Measurements from ENCODE around the gene PRSS21.

PRSS21 gene

GRCh38 chr16:2808181-2808580 is 8.9 kb upstream of the PRSS21 start:
- DNase-seq, result no peak

- no peak for DNase-seq
Observed at GRCh38 chr16:2809149-2809760, 7.8 kb upstream of the PRSS21 start.

GRCh38 chr16:2810651-2811050 is 6.4 kb upstream of the PRSS21 start:
- DNase-seq, result no peak

DNA sequence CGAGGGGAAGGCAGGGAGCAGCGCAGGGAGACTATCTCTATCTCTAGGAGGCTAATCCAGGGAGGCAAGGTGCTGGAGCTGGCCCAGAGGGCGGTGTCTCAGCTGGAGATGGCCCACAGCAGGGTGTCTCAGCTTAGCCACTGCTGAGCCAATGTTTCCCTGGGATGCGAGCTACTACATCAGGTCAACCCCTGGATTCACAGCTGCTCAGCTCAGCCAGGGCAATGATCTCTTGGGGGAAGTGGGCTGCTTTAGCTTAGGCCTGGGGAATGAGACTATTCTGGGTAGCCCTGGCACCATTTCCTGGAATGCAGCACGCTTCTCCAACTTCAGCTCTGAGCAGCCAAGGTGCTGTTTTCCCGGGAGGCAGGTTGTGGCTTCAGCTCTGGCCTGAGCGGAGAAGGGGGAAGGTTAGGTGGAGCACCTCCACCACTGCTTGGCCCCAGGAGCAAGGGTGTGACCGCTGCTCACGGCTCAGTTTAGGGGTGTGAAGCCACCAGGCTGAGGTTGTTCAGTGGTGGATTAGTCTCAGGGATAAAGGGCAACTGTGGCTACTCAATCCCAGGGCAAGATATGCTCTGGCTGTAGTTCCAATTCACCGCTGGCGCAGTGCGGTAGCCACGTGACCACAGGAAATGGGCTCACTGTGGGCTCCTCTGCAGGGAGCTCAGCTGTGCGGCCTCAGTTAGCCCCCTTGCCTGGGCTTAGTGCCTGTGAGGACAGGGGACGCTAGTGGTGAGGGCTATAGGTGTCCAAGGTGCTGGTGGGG is 5.2 kb upstream of the PRSS21 start:
- no peak for DNase-seq

- DNase-seq, result no peak
Observed at GRCh38 chr16:2813771-2814221, 3.2 kb upstream of the PRSS21 start.

DNA sequence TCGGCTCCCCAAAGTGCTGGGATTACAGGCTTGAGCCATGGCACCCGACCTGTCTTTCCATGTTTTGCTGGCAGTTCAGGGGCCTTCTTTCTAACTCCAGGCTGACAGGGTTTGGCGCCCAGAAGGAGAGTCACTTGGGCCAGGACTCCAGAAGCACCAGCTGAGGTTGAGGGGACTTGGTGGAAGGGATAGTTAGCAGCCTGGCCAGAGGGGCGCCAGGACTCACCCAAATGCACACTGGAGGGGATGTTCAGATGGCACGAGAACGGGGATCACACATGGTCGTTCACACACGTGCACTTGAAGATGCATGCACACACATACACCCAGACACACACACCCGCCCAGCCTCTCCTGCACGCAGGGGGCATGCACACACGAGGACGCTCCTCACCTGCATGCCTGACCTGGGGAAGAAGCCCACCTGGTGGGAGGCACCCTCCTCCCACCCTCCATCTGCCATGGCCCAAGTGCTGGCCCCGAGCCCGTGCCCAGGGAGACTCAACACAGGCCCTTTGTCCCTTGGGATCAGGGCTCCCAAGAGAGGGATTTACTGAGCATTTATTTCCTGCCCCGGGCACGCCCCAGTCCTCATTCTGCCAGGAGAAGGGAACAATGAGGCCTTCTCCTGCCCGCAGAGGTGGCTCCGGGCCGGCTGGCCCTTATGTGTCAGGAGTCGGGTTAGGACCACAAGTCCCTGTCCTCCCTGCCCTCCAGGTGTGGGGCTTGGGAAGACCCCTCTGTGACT is 2.3 kb upstream of the PRSS21 start:
- DNase-seq, result no peak

DNA sequence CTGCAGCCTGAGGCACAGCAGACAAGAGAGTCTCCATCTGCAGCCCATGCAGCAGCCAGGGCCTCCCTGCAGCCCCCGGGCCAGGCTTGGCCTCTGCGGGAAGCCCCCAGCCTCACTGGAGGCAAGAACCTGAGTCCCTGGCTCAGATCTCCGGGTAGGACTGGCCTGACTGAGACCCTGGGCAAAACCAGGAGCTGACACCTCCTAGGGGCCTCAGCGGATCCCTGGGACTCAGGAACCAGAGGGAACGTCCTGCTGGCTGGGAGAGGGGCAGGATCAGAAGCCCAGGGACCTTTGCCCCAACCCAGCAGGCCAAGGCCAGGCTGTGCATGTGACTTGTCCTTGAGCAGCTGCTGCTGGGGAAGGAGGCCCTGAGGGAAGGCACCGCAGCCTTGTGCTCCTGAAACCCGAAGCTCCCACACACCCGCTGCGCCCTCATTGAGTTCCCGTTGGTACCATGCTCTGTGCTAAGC is 1.7 kb upstream of the PRSS21 start:
- no peak for DNase-seq

GRCh38 chr16:2817340-2818271 is 569 bp downstream of the PRSS21 start:
- no peak for DNase-seq

DNA sequence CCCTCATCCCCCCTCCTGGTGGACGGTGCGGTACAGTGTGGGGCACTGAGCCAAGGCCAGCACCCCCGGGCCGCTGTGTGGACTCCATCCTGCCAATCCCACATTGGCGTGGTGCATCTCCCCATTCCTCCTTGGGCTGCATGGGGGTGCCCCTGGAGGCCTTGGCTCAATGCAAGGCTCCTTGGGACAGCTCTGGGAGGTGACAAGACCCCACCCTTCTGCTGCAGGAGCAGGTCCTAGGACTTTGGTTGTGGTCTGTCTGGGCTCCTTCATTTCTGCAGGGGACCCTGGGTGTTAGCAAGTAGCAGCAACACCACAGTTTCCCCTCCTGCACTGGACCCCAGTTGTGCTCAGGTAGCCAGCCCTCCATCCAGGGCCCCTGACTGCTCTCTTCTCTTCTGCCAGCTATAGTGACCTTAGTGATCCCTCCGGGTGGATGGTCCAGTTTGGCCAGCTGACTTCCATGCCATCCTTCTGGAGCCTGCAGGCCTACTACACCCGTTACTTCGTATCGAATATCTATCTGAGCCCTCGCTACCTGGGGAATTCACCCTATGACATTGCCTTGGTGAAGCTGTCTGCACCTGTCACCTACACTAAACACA is 1.3 kb downstream of the PRSS21 start:
- DNase-seq, result no peak

DNA sequence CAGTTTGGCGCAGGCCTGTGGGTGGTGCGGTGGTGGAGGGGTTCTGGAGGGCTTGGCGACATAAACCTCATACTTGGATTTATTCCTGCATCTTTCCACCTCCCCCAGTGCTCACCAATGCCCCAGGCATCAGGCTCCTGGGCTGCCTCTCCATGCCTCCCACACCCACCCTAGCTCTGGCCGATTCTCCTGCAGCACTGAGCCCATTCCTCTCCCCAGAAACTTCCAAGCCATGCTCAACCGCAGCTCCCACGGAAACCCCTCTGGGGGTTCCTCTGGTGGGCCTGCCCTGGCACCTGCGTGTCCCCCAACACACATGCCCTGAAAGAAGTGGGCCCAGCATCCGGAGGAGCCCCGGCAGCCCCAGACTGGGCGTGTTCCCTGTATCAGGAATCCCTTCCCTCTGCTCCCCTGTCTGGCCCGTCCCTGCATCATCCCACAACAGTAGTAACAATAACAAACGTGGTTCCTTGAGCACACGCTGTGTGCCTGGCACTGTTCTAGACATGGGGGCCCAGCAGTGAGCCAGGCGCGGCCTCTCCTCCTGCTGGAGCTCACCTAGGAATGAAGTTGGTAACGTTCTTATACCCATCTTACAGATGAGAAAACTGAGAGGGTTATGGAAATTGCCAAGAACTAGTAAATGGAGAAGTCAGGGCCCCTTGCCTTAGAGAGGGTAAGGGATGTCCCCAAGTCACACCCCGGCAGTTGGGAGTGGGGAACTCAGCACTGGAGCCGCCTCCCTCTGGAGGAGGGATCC is 2.3 kb downstream of the PRSS21 start:
- no peak for DNase-seq

- DNase-seq, result no peak
Observed at GRCh38 chr16:2819939-2820835, 3.1 kb downstream of the PRSS21 start.

GRCh38 chr16:2820836-2821486 is 3.9 kb downstream of the PRSS21 start:
- DNase-seq, result no peak

DNA sequence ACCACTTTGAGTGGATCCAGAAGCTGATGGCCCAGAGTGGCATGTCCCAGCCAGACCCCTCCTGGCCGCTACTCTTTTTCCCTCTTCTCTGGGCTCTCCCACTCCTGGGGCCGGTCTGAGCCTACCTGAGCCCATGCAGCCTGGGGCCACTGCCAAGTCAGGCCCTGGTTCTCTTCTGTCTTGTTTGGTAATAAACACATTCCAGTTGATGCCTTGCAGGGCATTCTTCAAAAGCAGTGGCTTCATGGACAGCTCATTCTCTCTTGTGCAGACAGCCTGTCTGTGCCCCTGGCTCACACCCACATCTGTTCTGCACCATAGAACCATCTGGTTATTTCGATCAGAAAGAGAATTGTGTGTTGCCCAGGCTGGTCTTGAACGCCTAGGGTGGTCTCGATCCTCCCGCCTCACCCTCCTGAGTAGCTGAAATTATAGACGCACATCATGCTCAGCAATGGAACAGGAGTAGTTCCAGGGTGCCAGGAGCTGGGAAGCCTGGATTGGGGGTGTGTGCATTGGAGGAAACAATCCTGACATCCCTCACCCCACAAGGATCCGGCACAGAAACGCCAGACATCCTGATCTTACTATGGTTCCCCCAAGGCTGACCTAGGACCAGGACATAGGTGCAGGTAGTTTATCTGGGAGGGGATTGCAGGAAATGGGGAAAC is 4.6 kb downstream of the PRSS21 start:
- DNase-seq, result no peak

DNA sequence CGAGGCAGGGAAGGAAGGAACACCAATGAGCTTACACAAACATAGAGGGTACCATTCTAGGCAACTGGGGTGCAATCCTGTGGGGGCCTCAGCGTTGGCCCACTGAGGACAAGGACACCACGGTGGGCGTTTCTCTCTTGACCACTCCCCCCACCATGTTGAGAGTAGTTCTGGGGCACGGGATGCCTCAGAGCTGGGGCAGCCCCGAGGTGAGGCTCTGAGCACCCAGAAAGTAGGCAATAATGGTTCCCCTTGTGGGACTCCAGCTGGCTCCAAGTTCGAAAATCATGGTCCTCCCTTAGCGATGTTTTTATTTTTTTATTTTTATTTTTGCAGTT is 5.1 kb downstream of the PRSS21 start:
- no peak for DNase-seq

GRCh38 chr16:2822496-2822895 is 5.5 kb downstream of the PRSS21 start:
- DNase-seq, result no peak

DNA sequence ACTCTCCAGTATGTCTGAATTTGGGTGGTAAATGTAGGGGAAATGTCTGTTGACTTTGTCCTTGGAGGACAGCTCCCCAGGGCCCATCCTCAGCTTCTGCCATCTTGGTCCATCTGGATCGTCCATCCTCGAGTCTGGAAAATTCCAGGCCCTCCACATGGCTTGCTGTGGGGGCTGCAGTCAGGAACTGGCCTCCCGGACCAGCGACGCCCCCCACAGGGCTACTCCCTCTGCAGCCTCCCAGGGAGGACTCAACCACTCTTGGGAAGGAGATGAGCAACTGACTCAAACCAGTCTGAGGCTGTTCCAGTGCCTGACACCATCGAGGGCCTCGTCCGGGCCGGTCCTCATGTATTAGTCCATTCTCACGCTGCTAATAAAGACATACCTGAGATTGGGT is 7.6 kb downstream of the PRSS21 start:
- no peak for DNase-seq

GRCh38 chr16:2825049-2825742 is 8.2 kb downstream of the PRSS21 start:
- DNase-seq, result no peak

GRCh38 chr16:2825906-2826305 is 8.9 kb downstream of the PRSS21 start:
- DNase-seq, result no peak

All from fibroblast of upper back skin (primary cell).